ENCODE measurements around the gene HIP1R. TPM values are rescaled to one million over a fixed set of nuclear protein-coding genes. Genes with fewer than 3 reads are reported as not detected.

Gene HIP1R
- total and polyA plus RNA-seq, 2 of the 13 experiments (the other 11 are each of a cell fraction or from before 2014, with no cell fraction given), result 18.4 to 25.5 TPM

- BruUV-seq (replicated peaks), result no TSS peak
- H3K4me3 ChIP-seq (replicated peaks in 1 of 3; ENCODE audit: insufficient read depth in 1 of 3, low read depth in 2 of 3, low read length in 3 of 3), result peak overlapping the region; percentile 67 to 96 (median 75)
- no peaks in the 10 kb centered on the region; a peak in 1 of 5 replicates for H3K27me3 ChIP-seq (ENCODE audit: control insufficient read depth in 1 of 2, insufficient read depth in 2 of 2, low read length in 2 of 2)
- ChIA-PET CTCF (ENCODE audit: low intra/inter-chr PET ratio, low total read pairs) (no interaction called here), POLR2A (interaction anchor here (0.9 to 1.9 kb wide), 3 partner anchors 10 to 138 kb away, joined by 3 to 6 read pairs (median 5); partner anchors contain the start of gene OGFOD2)
- FAIRE-seq, result peak; percentile 4
- intact Hi-C loops (cut with micrococcal nuclease; ENCODE audit: unreplicated experiment), result no loop called here
- no peaks in the 10 kb centered on the region for H4K20me1 ChIP-seq (ENCODE audit: insufficient read depth, low read length)
- no peaks in the 10 kb centered on the region for H3K9me3 ChIP-seq (ENCODE audit: low read length)
- H3K79me2 ChIP-seq (ENCODE audit: insufficient read depth, low read length), result peaks cover 4% of the 10 kb centered on the region
- no peak overlapping the region for H2AFZ ChIP-seq (ENCODE audit: low read length)
- peak overlapping the region; percentile 97 for H3K4me2 ChIP-seq (ENCODE audit: low read depth, low read length)
- peak; percentile 25 for ATAC-seq
- peak overlapping the region; percentile 68 for H3K9ac ChIP-seq (ENCODE audit: insufficient read depth, low read depth, low read length)
- DNase-seq (ENCODE audit: low spot score), result peak; percentile 66
- 2% methylated on average over 28 of the region's 42 CpGs for WGBS (ENCODE audit: low lambda C conversion rate)
- in situ Hi-C loops (cut with HindIII; ENCODE audit: extremely low pct_ligation_motif_present, low pct_unique_long_range_greater_than_20kb), result no loop called here
- H3K4me1 ChIP-seq (ENCODE audit: insufficient read depth, low read length), result peaks cover 58% of the 10 kb centered on the region
- H3K27ac ChIP-seq (ENCODE audit: extremely low read length, insufficient read depth, low read length), result peak overlapping the region; percentile 36
- no peaks in the 10 kb centered on the region for H3K36me3 ChIP-seq (replicated peaks in 1 of 2; ENCODE audit: control insufficient read depth in 1 of 2, insufficient read depth in 2 of 2, low read length in 2 of 2)
- no peak for TF ChIP-seq SMARCC2 (IDR thresholded peaks at IDR 0.05)
- TF ChIP-seq HOXA7 (CRISPR knock-in tag; IDR thresholded peaks at IDR 0.05), result no peak
- TF ChIP-seq PATZ1 (CRISPR knock-in tag; IDR thresholded peaks at IDR 0.05), result 0 out of 2 replicates have a peak, but pooled peaks have one; percentile 9
- no peak for TF ChIP-seq DNMT3B (CRISPR knock-in tag; conservative IDR thresholded peaks at IDR 0.05)
- TF ChIP-seq NR2F6 (IDR thresholded peaks at IDR 0.05), result no peak; the same call in 1 of the 2 replicates
- peak; percentile 29; the same call in 1 of the 2 replicates for TF ChIP-seq NR2F6 (CRISPR knock-in tag; IDR thresholded peaks at IDR 0.05)
- no peak for TF ChIP-seq HNF4A (CRISPR knock-in tag; IDR thresholded peaks at IDR 0.05)
- TF ChIP-seq, protein P1, sequence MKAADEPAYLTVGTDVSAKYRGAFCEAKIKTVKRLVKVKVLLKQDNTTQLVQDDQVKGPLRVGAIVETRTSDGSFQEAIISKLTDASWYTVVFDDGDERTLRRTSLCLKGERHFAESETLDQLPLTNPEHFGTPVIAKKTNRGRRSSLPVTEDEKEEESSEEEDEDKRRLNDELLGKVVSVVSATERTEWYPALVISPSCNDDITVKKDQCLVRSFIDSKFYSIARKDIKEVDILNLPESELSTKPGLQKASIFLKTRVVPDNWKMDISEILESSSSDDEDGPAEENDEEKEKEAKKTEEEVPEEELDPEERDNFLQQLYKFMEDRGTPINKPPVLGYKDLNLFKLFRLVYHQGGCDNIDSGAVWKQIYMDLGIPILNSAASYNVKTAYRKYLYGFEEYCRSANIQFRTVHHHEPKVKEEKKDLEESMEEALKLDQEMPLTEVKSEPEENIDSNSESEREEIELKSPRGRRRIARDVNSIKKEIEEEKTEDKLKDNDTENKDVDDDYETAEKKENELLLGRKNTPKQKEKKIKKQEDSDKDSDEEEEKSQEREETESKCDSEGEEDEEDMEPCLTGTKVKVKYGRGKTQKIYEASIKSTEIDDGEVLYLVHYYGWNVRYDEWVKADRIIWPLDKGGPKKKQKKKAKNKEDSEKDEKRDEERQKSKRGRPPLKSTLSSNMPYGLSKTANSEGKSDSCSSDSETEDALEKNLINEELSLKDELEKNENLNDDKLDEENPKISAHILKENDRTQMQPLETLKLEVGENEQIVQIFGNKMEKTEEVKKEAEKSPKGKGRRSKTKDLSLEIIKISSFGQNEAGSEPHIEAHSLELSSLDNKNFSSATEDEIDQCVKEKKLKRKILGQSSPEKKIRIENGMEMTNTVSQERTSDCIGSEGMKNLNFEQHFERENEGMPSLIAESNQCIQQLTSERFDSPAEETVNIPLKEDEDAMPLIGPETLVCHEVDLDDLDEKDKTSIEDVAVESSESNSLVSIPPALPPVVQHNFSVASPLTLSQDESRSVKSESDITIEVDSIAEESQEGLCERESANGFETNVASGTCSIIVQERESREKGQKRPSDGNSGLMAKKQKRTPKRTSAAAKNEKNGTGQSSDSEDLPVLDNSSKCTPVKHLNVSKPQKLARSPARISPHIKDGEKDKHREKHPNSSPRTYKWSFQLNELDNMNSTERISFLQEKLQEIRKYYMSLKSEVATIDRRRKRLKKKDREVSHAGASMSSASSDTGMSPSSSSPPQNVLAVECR (CRISPR knock-in tag; IDR thresholded peaks at IDR 0.05; ENCODE audit: borderline replicate concordance), result 0 out of 2 replicates have a peak, but pooled peaks have one; percentile 56
- no peak for TF ChIP-seq HDAC2 (CRISPR knock-in tag; IDR thresholded peaks at IDR 0.05)
- no peak for TF ChIP-seq KLF9 (CRISPR knock-in tag; IDR thresholded peaks at IDR 0.05; ENCODE audit: low read depth)
- 0 out of 2 replicates have a peak, but pooled peaks have one; percentile 43 for TF ChIP-seq ZNF501 (CRISPR knock-in tag; IDR thresholded peaks at IDR 0.05)
- no peak for TF ChIP-seq RELA (CRISPR knock-in tag; IDR thresholded peaks at IDR 0.05)
- no peak for TF ChIP-seq ZFP37 (CRISPR knock-in tag; IDR thresholded peaks at IDR 0.05; ENCODE audit: borderline replicate concordance)
- peak in 1 of 2 experiments; percentile 45; a peak in 1 of 4 replicates for TF ChIP-seq NR2F1 (CRISPR knock-in tag; IDR thresholded peaks at IDR 0.05)
- no peak for TF ChIP-seq ZMYM3 (CRISPR knock-in tag; IDR thresholded peaks at IDR 0.05)
- no peak for TF ChIP-seq SKIL (CRISPR knock-in tag; IDR thresholded peaks at IDR 0.05; ENCODE audit: borderline replicate concordance)
Measured at GRCh38 chr12:122836027-122836921, 1.0 kb downstream of the HIP1R start.

Data from HepG2 (cell line).